Neural progenitor cell (in vitro differentiated cells): ENCODE results near the gene RBM10. TPM values are rescaled to one million over a fixed set of nuclear protein-coding genes. Genes with fewer than 3 reads are reported as not detected.

Source experiments
- DNase-seq: peaks from one replicate; pipeline ENCODE4 v3.0.0-alpha.2; 2016; ENCODE audit warnings: low spot score
- H2AFZ ChIP-seq: fragments of 200-600 bp; sonication (generic); replicated peaks from 2 replicates; pipeline ENCODE4 v1.6.1; 2016; ENCODE audit warnings: antibody characterized with exemption
- H3F3A ChIP-seq: fragments of 200-600 bp; sonication (generic); 2 replicates; pipeline ENCODE4 v1.6.1; 2016; ENCODE audit warnings: antibody characterized with exemption, low read depth
- H3K27ac ChIP-seq: fragments of 200-600 bp; sonication (generic); 2 replicates; pipeline ENCODE4 v1.5.1; 2016; ENCODE audit warnings: mild to moderate bottlenecking
- H3K27me3 ChIP-seq: fragments of 200-600 bp; sonication (generic); 2 replicates; pipeline ENCODE4 v1.6.1; 2016; ENCODE audit warnings: mild to moderate bottlenecking, moderate library complexity
- H3K36me3 ChIP-seq: fragments of 200-600 bp; sonication (generic); 2 replicates; pipeline ENCODE4 v1.5.1; 2016
- H3K4me1 ChIP-seq: fragments of 200-600 bp; sonication (generic); 2 replicates; pipeline ENCODE4 v1.6.1; 2016; ENCODE audit warnings: mixed run types
- H3K4me2 ChIP-seq: fragments of 200-600 bp; sonication (generic); 2 replicates; pipeline ENCODE4 v1.6.1; 2016
- H3K4me3 ChIP-seq: fragments of 200-600 bp; sonication (generic); 2 replicates; pipeline ENCODE4 v1.5.1; 2016
- H3K79me2 ChIP-seq: fragments of 200-600 bp; sonication (generic); 2 replicates; pipeline ENCODE4 v1.6.1; 2016; ENCODE audit warnings: low read depth
- H3K9ac ChIP-seq: fragments of 200-600 bp; sonication (generic); 2 replicates; pipeline ENCODE4 v1.6.1; 2016
- H3K9me3 ChIP-seq: fragments of 200-600 bp; sonication (generic); 2 replicates; pipeline ENCODE4 v1.5.1; 2016; ENCODE audit warnings: low read depth
- H4K20me1 ChIP-seq: fragments of 200-600 bp; sonication (generic); 2 replicates; pipeline ENCODE4 v1.6.1; 2016; ENCODE audit warnings: low read depth
- H3K27ac Mint-ChIP-seq: 3 replicates; pipeline ENCODE4 v1.8.0; 2021; ENCODE audit warnings: mixed read lengths
- H3K27me3 Mint-ChIP-seq: 2 replicates; pipeline ENCODE4 v1.8.0; 2022; ENCODE audit warnings: low read depth, mild to moderate bottlenecking, inconsistent platforms, moderate library complexity, mixed read lengths; ENCODE audit not compliant: insufficient read depth
- H3K36me3 Mint-ChIP-seq: 3 replicates; pipeline ENCODE4 v1.8.0; 2021; ENCODE audit warnings: mixed read lengths
- H3K4me1 Mint-ChIP-seq: 3 replicates; pipeline ENCODE4 v1.8.0; 2021; ENCODE audit warnings: mixed read lengths
- H3K4me3 Mint-ChIP-seq: 3 replicates; pipeline ENCODE4 v1.8.0; 2021; ENCODE audit warnings: mild to moderate bottlenecking, moderate library complexity, mixed read lengths
- H3K9me3 Mint-ChIP-seq: 3 replicates; pipeline ENCODE4 v1.8.0; 2020; ENCODE audit warnings: mixed read lengths
- CTCF ChIP-seq: fragments of 200-600 bp; sonication (generic); IDR thresholded peaks from 2 replicates; pipeline ENCODE4 v1.5.1; 2017; ENCODE audit warnings: antibody characterized with exemption, mild to moderate bottlenecking
- EZH2 ChIP-seq: fragments of 200-600 bp; sonication (generic); IDR thresholded peaks from 2 replicates; pipeline ENCODE4 v1.6.1; 2017; ENCODE audit warnings: antibody characterized with exemption, mild to moderate bottlenecking, moderate library complexity
- EZH2phosphoT487 ChIP-seq: fragments of 200-600 bp; sonication (generic); IDR thresholded peaks from 2 replicates; pipeline ENCODE4 v1.6.1; 2017; ENCODE audit warnings: antibody characterized with exemption
- total RNA-seq: library from RNA; depleted of rRNA; stranded (reverse); fragments of >200 nt; gene quantifications from 2 replicates; pipeline ENCODE4 v1.2.3, GENCODE V29; 2015; ENCODE audit warnings: low replicate concordance

The RBM10 gene
- total RNA-seq, 1 donor from 2014 or later = 26.5 TPM

GRCh38 chrX:47169273-47169672 lies 24.3 kb downstream of the RBM10 start:
- H4K20me1 ChIP-seq = no peaks in the 10 kb centered on the region
- Mint-ChIP-seq H3K36me3 (peaks cover 11% of the 10 kb centered on the region), H3K4me3 (no peak overlapping the region), H3K27ac (no peak overlapping the region), H3K4me1 (no peaks in the 10 kb centered on the region), H3K9me3 (peaks cover 13% of the 10 kb centered on the region), H3K27me3 (peaks cover 6% of the 10 kb centered on the region)
- no peak overlapping the region for H2AFZ ChIP-seq
- no peak overlapping the region for H3K4me3 ChIP-seq
- H3K4me2 ChIP-seq = no peak overlapping the region
- H3K9me3 ChIP-seq = no peaks in the 10 kb centered on the region
- H3K27me3 ChIP-seq = no peaks in the 10 kb centered on the region
- no peak overlapping the region for H3K9ac ChIP-seq
- no peaks in the 10 kb centered on the region for H3K4me1 ChIP-seq
- H3F3A ChIP-seq = no peaks in the 10 kb centered on the region
- peaks cover 36% of the 10 kb centered on the region for H3K79me2 ChIP-seq
- DNase-seq = no peak
- TF ChIP-seq EZH2 (no peak), CTCF (no peak), EZH2phosphoT487 (no peak)
- H3K36me3 ChIP-seq = no peaks in the 10 kb centered on the region
- no peak overlapping the region for H3K27ac ChIP-seq

GRCh38 chrX:47169726-47170515 lies 24.9 kb downstream of the RBM10 start:
- Histone ChIP-seq H3F3A (no peaks in the 10 kb centered on the region), H3K9me3 (no peaks in the 10 kb centered on the region), H3K4me1 (no peaks in the 10 kb centered on the region), H3K4me2 (no peak overlapping the region), H3K9ac (no peak overlapping the region), H3K79me2 (peaks cover 30% of the 10 kb centered on the region), H2AFZ (no peak overlapping the region), H3K27me3 (no peaks in the 10 kb centered on the region), H3K4me3 (no peak overlapping the region), H3K27ac (no peak overlapping the region), H3K36me3 (no peaks in the 10 kb centered on the region), H4K20me1 (no peaks in the 10 kb centered on the region)
- Mint-ChIP-seq H3K4me1 (no peaks in the 10 kb centered on the region), H3K27ac (no peak overlapping the region), H3K4me3 (no peak overlapping the region), H3K27me3 (peaks cover 6% of the 10 kb centered on the region), H3K36me3 (peaks cover 5% of the 10 kb centered on the region), H3K9me3 (peaks cover 10% of the 10 kb centered on the region)
- DNase-seq = no peak
- TF ChIP-seq EZH2phosphoT487 (no peak), EZH2 (no peak), CTCF (no peak)

GRCh38 chrX:47170861-47171692 lies 26.1 kb downstream of the RBM10 start:
- H3K4me3 ChIP-seq = no peak overlapping the region
- H3F3A ChIP-seq = no peaks in the 10 kb centered on the region
- H3K36me3 ChIP-seq = no peaks in the 10 kb centered on the region
- H4K20me1 ChIP-seq = no peaks in the 10 kb centered on the region
- H3K9ac ChIP-seq = no peak overlapping the region
- no peak for DNase-seq
- no peak for TF ChIP-seq EZH2phosphoT487
- TF ChIP-seq EZH2 = no peak
- no peak for TF ChIP-seq CTCF
- H3K27me3 ChIP-seq = no peaks in the 10 kb centered on the region
- no peak overlapping the region for H2AFZ ChIP-seq
- Mint-ChIP-seq H3K9me3 (peaks cover 8% of the 10 kb centered on the region), H3K4me1 (no peaks in the 10 kb centered on the region), H3K27me3 (peaks cover 6% of the 10 kb centered on the region), H3K4me3 (no peak overlapping the region), H3K36me3 (peaks cover 4% of the 10 kb centered on the region), H3K27ac (no peak overlapping the region)
- no peaks in the 10 kb centered on the region for H3K9me3 ChIP-seq
- H3K27ac ChIP-seq = no peak overlapping the region
- no peak overlapping the region for H3K4me2 ChIP-seq
- H3K4me1 ChIP-seq = no peaks in the 10 kb centered on the region
- H3K79me2 ChIP-seq = peaks cover 18% of the 10 kb centered on the region
